H1 (cell line): ENCODE data around the gene PTTG1IP.

Source experiments
- ASH2L ChIP-seq: fragments of 200-600, 300-600 bp; sonication (generic); IDR thresholded peaks from one replicate; pipeline ENCODE4 v1.7.1; 2017; ENCODE audit warnings: low read length
- CHD2 ChIP-seq: IDR thresholded peaks from 2 replicates; pipeline ENCODE4 v1.6.1; 2012; ENCODE audit warnings: low read length, improper control_type of control experiment
- CTCF ChIP-seq, 3 experiments: IDR thresholded peaks; 1 replicate in 2 of 3; 2 replicates in 1 of 3; pipeline versions ENCODE4 v1.5.1 to v1.6.1; 2011; ENCODE audit warnings: low read length in 3 of 3, mild to moderate bottlenecking in 3 of 3, inconsistent platforms in 2 of 3, low read depth in 1 of 3, moderate library complexity in 1 of 3; ENCODE audit not compliant: insufficient read depth in 1 of 3; ENCODE audit errors: control extremely low read depth in 1 of 3
- EZH2 ChIP-seq: fragments of 200-600 bp; sonication (generic); IDR thresholded peaks from 2 replicates; pipeline ENCODE4 v1.7.1; 2012; ENCODE audit warnings: low read depth, mild to moderate bottlenecking, moderate library complexity, low read length, inconsistent platforms; ENCODE audit not compliant: severe bottlenecking
- JUN ChIP-seq: IDR thresholded peaks from 2 replicates; pipeline ENCODE4 v1.6.1; 2011; ENCODE audit warnings: low read depth, mild to moderate bottlenecking, improper control_type of control experiment, low read length
- JUND ChIP-seq: IDR thresholded peaks from 2 replicates; pipeline ENCODE4 v1.6.1; 2011; ENCODE audit warnings: mild to moderate bottlenecking, improper control_type of control experiment, low read length
- POLR2A ChIP-seq, 2 experiments: IDR thresholded peaks; 1 replicate in 1 of 2; 2 replicates in 1 of 2; pipeline ENCODE4 v1.6.1; 2011; ENCODE audit warnings: low read depth in 2 of 2, low read length in 2 of 2, mild to moderate bottlenecking in 2 of 2; ENCODE audit errors: control extremely low read depth in 1 of 2
- SP2 ChIP-seq: IDR thresholded peaks from 2 replicates; pipeline ENCODE4 v1.6.1; 2012; ENCODE audit warnings: mild to moderate bottlenecking, low read length, inconsistent platforms
- SUZ12 ChIP-seq: fragments of 200-600 bp; sonication (generic); IDR thresholded peaks from 2 replicates; pipeline ENCODE4 v1.6.1; 2012; ENCODE audit warnings: mild to moderate bottlenecking, inconsistent platforms, low read length, moderate library complexity, mixed read lengths
- TAF1 ChIP-seq: IDR thresholded peaks from 2 replicates; pipeline ENCODE4 v1.6.1; 2011; ENCODE audit warnings: mild to moderate bottlenecking, low read depth, low read length
- YY1 ChIP-seq: IDR thresholded peaks from 2 replicates; pipeline ENCODE4 v1.6.1; 2011; ENCODE audit warnings: low read depth, mild to moderate bottlenecking, low read length
- ZNF274 ChIP-seq: IDR thresholded peaks from 2 replicates; pipeline ENCODE4 v1.7.0; 2012; ENCODE audit warnings: low read length, borderline replicate concordance; ENCODE audit errors: extremely low read depth

GRCh38 chr21:44814498-44815023 lies 58.9 kb downstream of the PTTG1IP start:
- TF ChIP-seq TAF1 = no peak
- TF ChIP-seq ASH2L = no peak
- no peak for TF ChIP-seq JUN
- TF ChIP-seq CTCF (IDR thresholded peaks at IDR 0.05; ENCODE audit: control extremely low read depth in 1 of 3, insufficient read depth in 1 of 3, low read depth in 1 of 3, low read length in 3 of 3) = no peak
- no peak for TF ChIP-seq CHD2
- no peak for TF ChIP-seq JUND
- TF ChIP-seq SP2 = no peak
- TF ChIP-seq YY1 = no peak
- TF ChIP-seq POLR2A (IDR thresholded peaks at IDR 0.05; ENCODE audit: control extremely low read depth in 1 of 2, low read depth in 2 of 2, low read length in 2 of 2) = no peak
- TF ChIP-seq SUZ12 = no peak
- no peak for TF ChIP-seq EZH2
- TF ChIP-seq ZNF274 = no peak
